ENCODE results near the gene LRIF1.

DNA sequence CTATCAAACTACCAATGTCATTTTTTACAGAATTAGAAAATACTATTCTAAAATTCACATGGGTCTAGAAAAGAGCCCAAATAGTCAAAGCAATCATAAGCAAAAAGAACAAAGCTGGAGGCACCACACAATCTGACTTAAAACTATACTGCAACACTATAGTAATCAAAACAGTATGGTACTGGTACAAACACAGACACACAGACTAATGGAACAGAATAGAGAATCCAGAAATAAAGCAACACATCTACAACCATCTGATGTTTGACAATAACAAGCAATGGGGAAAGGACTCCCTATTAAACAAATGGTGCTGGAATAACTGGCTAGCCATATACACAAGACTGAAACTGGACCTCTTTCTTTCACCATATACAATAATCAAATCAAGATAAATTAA is 50.9 kb downstream of the LRIF1 start:
- TF ChIP-seq POLR2AphosphoS5 (IDR thresholded peaks at IDR 0.05; ENCODE audit: borderline replicate concordance, low read depth, low read length) (no peak), EZH2 (IDR thresholded peaks at IDR 0.05) (no peak)

All from SK-N-MC (cell line).